OCI-LY3 (cell line): ENCODE measurements around the gene DACT1.

ENCODE experiments used
- CTCF ChIP-seq: fragments of 200-600, 300-600 bp; sonication (generic); IDR thresholded peaks from 2 replicates; pipeline ENCODE4 v1.5.1; 2014; ENCODE audit warnings: antibody characterized with exemption, low read length, low read depth
- EZH2phosphoT487 ChIP-seq: fragments of 200-600 bp; shearing (Covaris generic); IDR thresholded peaks from 2 replicates; pipeline ENCODE4 v1.6.1; 2018; ENCODE audit warnings: antibody characterized with exemption, mixed run types, low read depth

DNA sequence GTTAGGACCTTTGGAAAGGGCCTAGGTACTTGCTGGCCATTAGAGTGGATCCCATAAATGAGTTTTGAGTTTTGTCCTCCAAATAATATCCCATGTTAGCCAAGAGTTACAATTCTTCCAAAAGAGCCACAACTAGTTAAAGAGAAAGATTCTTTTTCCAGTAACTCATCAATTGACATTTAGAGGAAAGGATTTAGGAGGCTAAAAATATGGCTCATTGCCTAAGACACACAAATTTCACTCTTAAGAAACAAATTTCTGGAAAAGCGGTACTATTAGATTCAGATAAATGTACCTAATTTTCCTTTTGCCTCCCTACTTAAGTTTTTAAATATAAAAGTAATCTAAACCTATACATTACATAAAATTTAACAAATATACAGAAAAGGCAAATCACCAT lies 21.3 kb downstream of the DACT1 start:
- TF ChIP-seq CTCF: no peak
- no peak for TF ChIP-seq EZH2phosphoT487
